Measurements from ENCODE around the gene MPP3.

Gene MPP3

GRCh38 chr17:43831633-43832032, 1.3 kb downstream of the MPP3 start:
- DNase-seq = no peak

DNA sequence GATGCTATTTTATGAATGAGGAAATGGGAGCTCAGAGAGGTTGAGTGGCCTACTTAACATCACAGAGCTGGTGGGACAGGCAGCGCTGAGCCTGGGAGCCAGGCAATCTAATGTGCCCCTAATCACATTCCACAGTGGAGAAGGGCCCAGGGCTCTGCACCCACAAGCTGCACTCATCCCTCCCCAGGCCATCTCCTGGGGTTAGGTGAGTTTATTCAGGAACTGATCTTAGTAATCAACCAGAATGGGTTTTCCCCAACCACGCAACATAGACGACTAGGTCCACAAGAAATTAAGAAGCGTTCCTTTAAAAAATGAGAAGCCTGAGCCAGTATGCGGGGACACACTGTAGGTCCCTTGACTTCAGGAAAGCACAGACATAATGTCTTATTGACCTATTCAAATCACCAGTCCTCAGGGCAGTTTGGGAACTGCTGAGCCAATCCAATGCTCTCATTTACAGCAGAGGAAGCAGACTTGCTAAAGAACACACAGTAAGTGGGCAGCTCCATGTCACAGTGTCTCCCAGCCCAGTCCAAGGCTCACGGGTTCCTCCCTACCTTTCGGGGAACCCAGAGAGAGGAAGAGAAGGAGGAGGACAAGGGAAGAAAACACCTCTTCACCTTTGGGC, 2.3 kb downstream of the MPP3 start:
- no peak for DNase-seq

DNA sequence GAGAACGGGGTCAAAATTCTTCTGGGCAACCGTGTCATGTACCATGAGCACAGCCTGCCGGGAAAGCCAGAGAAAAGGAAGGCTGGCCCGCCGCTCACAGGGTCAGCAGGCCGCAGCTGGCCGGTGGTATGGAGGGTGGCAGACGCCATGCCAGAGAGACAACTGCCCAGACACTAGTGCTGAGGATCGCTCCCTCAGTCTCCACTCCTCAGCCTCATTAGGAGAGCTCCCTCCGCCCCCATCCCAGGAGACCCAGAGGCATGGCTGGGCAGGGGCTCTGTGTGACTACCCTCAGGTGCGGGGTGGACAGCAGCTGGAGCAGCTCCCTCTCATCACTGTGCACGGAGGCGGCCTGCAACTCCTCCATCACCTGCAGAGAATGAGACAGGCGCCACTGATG, 3.2 kb downstream of the MPP3 start:
- DNase-seq = no peak

DNA sequence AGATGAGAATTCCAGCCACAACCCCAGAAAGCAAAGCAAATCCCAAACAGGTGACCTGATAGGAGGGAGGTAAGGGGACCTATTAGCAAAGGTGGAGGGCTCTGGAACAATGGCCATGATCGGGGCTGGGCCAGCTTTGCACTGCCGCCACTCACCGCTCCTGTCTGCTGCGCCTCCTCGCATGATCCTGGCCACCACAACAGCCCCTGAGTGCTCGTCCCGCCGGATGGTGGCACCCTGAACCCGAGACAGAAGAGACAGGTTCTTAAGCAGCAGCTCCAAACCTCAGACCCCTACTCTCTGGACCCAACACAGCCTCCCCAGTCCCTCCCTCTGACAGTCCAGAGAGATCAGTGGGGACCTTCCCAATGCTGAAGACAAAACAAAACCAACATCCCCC, 5.3 kb downstream of the MPP3 start:
- no peak for DNase-seq

GRCh38 chr17:43826206-43826605, 6.7 kb downstream of the MPP3 start:
- no peak for DNase-seq

- no peak for DNase-seq
Observed at GRCh38 chr17:43825567-43825966, 7.4 kb downstream of the MPP3 start.

DNA sequence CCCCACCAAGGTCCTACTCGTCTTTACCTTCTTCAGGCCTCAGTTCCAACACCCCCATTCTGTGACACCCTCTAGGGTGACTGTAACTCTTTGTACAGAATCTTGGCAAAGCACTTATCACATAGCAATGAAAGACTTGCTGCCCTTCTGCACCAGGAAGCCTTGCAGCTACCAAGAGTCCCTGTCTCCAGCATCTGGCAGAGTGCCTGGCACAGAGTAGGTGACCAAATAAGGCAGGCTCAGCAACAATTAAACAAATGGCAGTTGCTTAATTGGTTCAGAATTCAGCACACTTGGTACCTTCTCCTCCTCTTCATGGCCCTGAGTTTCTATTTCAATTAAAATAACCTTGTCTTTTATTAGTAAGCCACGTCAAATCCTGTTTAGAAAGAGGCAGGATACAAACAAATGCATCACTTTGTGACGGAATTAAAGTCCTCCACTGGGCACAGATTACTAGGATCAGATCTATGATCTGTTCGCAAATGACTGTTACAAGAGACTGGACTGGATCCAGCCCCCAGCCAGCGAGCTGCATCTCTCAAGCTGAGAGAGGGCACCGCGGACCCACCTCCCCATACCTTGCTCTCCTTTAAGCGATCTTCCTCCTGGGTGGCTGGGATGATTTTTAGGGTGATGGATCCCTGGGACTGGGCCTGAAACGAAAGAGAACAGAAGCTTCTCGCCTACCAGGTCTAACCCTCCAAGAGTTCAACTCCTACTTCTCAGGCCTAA, 9.4 kb downstream of the MPP3 start:
- no peak for DNase-seq

- DNase-seq = no peak
Observed at GRCh38 chr17:43822570-43823190, 10.3 kb downstream of the MPP3 start.

DNA sequence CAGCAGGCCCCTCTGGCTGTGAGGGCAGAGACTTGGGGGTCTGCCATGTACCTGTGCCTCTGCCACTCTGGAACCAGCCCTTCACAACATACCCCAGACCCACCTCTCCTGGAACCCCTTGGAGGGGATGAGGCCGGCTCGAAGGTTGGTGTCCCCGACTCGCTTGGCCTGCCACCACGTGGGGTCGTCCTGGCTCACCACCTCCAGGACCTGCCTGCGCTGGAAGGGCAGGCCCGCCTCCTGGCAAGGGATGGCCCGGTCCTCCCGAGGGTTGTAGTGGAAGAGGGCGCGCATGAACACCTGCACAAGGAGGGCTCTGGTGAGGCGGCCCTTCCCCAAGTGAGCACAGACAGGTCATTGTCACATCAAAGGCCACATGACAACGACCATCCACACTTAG, 12.2 kb downstream of the MPP3 start:
- no peak for DNase-seq

GRCh38 chr17:43818966-43819365, 14.0 kb downstream of the MPP3 start:
- no peak for DNase-seq

GRCh38 chr17:43817826-43818225, 15.1 kb downstream of the MPP3 start:
- DNase-seq = no peak

DNA sequence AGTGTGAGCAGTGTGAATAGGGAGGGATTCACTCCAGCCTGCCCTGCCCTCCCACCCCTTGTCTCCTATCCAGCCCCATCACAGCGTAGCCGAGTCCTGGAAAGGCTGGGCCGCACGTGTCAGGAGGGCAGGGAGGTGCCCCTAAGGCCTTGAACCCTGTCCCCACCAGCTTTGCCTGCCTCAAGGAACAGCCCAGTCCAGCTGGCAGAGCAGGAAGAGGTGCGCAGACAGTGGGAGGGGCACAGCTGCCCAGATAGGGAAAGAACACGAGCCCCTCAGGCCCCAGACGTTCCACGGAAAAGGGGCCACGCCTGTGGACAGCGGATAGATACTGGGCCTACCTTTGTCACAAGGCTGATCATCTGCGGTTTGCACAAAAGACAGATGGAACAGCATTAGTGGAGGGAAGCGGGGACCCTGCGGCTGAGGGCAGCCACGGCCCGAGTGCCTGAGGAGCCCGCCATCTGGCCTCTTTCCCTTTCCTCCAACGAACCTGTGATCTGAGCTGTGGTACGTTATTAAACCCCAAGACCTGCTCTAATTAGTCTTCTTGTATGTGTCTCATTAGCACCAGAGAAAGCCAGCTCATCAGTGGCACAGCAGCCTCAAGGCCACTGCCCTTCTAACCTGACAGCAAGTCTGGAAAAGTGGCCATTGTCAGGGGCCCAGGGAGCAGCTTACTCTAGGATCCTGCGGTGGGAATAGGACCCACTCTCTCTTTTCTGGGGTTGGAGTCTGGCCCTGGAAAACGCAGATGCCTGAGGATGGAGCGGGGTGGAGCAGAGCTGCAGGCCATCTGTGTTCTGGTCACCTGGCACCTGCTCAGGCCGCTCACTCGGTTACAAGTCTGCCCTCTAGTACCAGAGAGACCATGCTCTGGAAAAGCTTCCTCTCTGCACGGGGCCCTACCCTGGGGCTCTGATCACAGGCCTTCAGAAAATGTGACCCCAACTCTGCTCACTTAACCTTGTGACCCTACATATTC, 16.3 kb downstream of the MPP3 start:
- no peak for DNase-seq

- DNase-seq = no peak
Observed at GRCh38 chr17:43814714-43815113, 18.2 kb downstream of the MPP3 start.

DNA sequence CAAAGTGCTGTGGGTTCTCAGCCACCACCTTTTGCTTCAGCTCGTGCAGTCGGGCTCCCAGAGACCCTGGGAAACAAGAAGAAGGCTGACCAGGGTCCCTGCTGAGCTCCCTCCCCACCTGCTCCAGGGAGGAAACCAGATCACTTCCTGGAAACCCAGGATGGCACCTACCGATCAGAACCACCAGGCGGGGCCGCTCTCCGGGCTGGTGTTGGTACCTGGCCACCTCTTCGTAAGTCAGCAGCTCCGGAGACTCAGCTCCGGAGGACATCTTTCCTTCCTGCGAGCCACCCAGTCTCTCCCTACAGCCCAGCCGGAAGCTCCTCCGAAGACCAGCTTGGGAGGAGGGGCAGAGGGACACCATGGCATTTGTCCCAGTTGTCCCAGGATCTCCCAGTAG, 18.9 kb downstream of the MPP3 start:
- DNase-seq = no peak

GRCh38 chr17:43813386-43813785, 19.6 kb downstream of the MPP3 start:
- no peak for DNase-seq

DNA sequence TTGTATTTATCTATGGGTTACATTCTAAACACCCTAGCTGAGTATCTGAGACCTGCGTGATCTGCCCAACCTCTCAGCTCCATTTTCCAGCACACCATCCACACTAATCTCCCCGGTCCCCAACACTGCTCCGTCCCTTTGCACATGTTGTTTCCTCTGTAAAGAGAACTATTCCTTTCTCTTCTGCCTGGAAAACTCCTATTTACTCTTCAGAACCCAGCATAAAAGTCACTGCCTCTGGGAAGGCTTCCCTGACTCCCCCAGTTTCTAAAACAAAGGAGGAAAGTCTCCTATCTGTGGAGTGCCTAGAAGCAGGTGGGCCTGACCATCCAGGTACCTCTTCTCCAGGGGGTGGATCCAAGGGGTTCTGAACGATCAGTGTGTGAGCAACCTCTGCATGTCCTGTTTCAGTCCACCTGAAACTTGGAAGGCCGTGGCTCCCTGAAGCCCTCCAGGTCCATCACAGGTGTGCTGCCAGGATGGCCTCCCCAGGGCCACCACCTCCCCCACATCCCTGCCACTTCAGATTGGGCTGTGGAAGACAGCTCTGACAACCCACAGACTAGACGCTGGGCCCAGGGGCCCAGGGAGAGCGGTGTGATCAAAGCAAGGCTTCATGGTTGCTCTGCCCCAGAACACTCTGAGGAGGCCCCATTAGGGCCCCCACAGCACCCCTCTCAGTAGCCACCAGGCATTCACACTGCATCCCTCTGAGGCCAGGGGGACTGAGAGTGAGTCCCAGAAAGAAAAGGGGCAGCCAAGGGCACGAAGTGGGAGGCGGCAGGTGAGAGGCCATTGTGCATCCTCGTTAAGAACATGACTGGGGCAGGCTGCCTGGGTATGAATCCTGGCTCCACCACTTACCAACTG, 20.3 kb downstream of the MPP3 start:
- no peak for DNase-seq

DNA sequence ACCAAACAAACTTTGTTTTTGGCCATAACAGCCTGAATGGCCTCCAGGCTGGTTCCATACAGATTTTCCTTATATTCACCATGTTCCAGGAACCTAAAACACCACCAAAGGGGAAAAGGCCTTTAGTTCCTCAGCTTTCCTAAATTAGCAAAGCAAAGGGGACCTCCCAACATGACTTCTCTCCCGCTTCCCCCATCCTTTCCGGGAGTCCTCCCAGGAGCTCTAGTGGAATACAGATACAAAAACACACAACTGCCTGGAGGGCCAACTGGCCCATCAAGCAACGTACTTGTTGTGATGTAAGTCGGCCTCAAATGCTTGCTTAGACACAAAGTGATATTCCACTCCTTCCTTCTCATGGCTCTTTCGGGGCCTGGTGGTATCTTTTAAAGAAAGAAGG, 22.1 kb downstream of the MPP3 start:
- no peak for DNase-seq

DNA sequence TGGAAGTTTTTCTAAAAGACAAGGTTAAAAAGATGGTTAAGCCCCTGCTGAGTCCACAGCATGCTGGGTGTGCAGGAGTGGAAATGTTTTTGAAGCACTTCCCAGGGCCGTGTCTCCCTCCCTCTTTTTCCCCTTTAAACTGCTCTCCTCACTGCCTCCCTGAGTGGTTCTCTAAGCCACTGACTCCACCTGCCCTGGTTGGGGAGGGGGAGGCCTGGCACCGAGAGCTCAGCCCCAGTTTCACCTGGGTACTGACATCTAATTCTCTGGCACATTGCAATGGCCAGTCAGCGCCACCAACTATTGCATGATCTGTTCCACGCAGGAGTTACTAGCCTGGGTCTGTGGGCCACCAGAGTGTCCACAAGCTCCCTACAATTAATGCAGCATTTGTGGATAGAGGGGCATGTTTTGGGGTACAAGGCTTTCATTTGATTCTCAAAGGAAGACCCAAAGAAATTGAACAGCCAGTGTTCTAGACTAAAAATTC, 22.7 kb downstream of the MPP3 start:
- DNase-seq = peak; percentile 18

DNA sequence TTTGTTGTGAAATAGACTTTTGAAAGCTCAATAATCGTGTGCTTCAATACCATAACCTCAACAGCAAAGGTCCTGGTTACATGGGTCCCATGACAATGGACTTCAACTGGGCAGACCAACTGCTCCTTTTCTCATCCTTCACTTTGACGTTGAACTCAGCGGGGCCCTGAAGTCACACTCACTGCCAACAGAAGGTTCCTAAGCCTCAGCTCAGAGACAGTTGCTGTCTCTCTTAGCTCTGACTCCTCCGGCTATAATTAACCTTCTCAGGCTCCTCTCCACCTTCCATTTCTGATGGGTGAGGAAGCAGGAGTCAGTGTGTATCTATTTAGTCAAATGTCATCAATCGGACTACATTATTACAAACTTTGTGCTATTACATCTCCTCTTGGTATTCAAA, 23.8 kb downstream of the MPP3 start:
- no peak for DNase-seq

- DNase-seq = no peak
Observed at GRCh38 chr17:43808076-43808475, 24.9 kb downstream of the MPP3 start.

DNA sequence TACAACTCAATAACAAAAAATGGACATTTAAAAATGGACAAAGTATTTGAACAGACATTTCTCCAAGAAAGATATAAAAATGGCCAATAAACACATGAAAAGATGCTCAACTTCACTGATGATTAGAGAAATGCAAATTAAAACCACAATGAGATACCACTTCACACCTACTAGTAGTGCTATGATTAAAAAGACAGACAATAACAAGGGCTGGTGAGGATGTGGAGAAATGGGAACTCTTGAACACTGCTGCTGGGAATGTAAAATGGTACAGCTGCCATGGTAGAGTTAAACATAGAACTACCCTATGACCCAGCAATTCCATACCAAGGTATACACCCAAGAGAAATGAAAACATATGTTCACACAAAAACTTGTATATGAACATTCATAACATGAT, 27.8 kb downstream of the MPP3 start:
- DNase-seq = no peak

DNA sequence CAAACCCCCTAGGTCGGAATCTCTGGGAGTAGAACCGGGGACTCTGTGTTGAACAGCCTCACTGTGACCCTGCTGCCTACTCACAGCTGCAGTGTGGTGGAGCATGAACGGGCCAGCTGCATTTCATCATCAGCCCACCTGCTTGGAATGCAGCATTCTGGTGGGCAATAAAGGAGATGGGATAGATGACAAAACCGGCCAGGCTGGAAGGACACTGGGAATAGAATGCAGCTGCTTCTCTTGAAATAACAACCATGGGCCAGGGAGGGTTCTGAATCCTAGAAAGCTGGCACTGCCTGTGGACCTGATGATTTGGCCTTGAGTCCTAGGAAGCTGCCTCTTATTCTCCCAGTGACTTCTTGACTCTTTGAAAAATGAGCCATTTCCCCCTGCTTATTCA, 29.2 kb downstream of the MPP3 start:
- DNase-seq = no peak
